Measurements from ENCODE around the gene TMEM156. TPM values are rescaled to one million over a fixed set of nuclear protein-coding genes. Genes with fewer than 3 reads are reported as not detected.

TMEM156 gene
- total and polyA plus RNA-seq, 2 experiments from 2014 or later: not detected

GRCh38 chr4:39039108-39039507 is 6.9 kb upstream of the TMEM156 start:
- Histone ChIP-seq H3K36me3 (ENCODE audit: insufficient read depth) (no peaks in the 10 kb centered on the region), H3F3A (replicated peaks; ENCODE audit: low read depth) (no peaks in the 10 kb centered on the region), H3K27me3 (ENCODE audit: insufficient read depth) (no peaks in the 10 kb centered on the region), H3K4me1 (ENCODE audit: insufficient read depth) (peaks cover 22% of the 10 kb centered on the region), H4K20me1 (replicated peaks; ENCODE audit: insufficient read depth) (no peaks in the 10 kb centered on the region), H3K9me2 (ENCODE audit: insufficient read depth) (no peaks in the 10 kb centered on the region), H3K79me2 (replicated peaks; ENCODE audit: insufficient read depth) (no peaks in the 10 kb centered on the region), H2AFZ (peak overlapping the region; percentile 49; the same call in 1 of the 2 replicates), H3K4me3 (no peak overlapping the region), H3K4me2 (no peak overlapping the region), H3K27ac (ENCODE audit: low read depth) (no peak overlapping the region)
- no peak for DNase-seq (ENCODE audit: low spot score)
- ATAC-seq: no peak
- TF ChIP-seq, protein P1, sequence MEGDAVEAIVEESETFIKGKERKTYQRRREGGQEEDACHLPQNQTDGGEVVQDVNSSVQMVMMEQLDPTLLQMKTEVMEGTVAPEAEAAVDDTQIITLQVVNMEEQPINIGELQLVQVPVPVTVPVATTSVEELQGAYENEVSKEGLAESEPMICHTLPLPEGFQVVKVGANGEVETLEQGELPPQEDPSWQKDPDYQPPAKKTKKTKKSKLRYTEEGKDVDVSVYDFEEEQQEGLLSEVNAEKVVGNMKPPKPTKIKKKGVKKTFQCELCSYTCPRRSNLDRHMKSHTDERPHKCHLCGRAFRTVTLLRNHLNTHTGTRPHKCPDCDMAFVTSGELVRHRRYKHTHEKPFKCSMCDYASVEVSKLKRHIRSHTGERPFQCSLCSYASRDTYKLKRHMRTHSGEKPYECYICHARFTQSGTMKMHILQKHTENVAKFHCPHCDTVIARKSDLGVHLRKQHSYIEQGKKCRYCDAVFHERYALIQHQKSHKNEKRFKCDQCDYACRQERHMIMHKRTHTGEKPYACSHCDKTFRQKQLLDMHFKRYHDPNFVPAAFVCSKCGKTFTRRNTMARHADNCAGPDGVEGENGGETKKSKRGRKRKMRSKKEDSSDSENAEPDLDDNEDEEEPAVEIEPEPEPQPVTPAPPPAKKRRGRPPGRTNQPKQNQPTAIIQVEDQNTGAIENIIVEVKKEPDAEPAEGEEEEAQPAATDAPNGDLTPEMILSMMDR (conservative IDR thresholded peaks at IDR 0.05; ENCODE audit: low read depth in 2 of 2): no peak
- TF ChIP-seq ZNF462 (CRISPR knock-in tag; IDR thresholded peaks at IDR 0.05) (no peak), NANOG (IDR thresholded peaks at IDR 0.05; ENCODE audit: borderline replicate concordance) (no peak), POLR2AphosphoS5 (IDR thresholded peaks at IDR 0.05; ENCODE audit: low read depth) (no peak), CREB1 (CRISPR knock-in tag; IDR thresholded peaks at IDR 0.05; ENCODE audit: low read depth) (no peak), ZNF114 (CRISPR knock-in tag; IDR thresholded peaks at IDR 0.05) (no peak), ZNF331 (CRISPR knock-in tag; IDR thresholded peaks at IDR 0.05; ENCODE audit: low read depth) (no peak)
- TF ChIP-seq, protein P2, sequence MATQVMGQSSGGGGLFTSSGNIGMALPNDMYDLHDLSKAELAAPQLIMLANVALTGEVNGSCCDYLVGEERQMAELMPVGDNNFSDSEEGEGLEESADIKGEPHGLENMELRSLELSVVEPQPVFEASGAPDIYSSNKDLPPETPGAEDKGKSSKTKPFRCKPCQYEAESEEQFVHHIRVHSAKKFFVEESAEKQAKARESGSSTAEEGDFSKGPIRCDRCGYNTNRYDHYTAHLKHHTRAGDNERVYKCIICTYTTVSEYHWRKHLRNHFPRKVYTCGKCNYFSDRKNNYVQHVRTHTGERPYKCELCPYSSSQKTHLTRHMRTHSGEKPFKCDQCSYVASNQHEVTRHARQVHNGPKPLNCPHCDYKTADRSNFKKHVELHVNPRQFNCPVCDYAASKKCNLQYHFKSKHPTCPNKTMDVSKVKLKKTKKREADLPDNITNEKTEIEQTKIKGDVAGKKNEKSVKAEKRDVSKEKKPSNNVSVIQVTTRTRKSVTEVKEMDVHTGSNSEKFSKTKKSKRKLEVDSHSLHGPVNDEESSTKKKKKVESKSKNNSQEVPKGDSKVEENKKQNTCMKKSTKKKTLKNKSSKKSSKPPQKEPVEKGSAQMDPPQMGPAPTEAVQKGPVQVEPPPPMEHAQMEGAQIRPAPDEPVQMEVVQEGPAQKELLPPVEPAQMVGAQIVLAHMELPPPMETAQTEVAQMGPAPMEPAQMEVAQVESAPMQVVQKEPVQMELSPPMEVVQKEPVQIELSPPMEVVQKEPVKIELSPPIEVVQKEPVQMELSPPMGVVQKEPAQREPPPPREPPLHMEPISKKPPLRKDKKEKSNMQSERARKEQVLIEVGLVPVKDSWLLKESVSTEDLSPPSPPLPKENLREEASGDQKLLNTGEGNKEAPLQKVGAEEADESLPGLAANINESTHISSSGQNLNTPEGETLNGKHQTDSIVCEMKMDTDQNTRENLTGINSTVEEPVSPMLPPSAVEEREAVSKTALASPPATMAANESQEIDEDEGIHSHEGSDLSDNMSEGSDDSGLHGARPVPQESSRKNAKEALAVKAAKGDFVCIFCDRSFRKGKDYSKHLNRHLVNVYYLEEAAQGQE (IDR thresholded peaks at IDR 0.05; ENCODE audit: unreplicated experiment): no peak
- H3K4me1 Mint-ChIP-seq: peaks cover 25% of the 10 kb centered on the region
- H3K4me3 Mint-ChIP-seq: no peak overlapping the region
- no peaks in the 10 kb centered on the region for H3K36me3 Mint-ChIP-seq (ENCODE audit: low read depth)
- H3K27ac Mint-ChIP-seq: no peak overlapping the region
- H3K27me3 Mint-ChIP-seq (ENCODE audit: insufficient read depth, low read depth, poor library complexity): peaks cover 7% of the 10 kb centered on the region
- no peaks in the 10 kb centered on the region for H3K9me3 Mint-ChIP-seq
